HG03565 (cell line): ENCODE measurements around the gene H19.

ENCODE experiments used
- ATAC-seq: cut with Tn5 transposase; IDR thresholded peaks from one replicate; pipeline ENCODE4 v1.9.1; 2021; ENCODE audit warnings: mild to moderate bottlenecking, moderate library complexity; ENCODE audit not compliant: unreplicated experiment

The H19 gene

GRCh38 chr11:1983601-1983961 is 14.1 kb downstream of the H19 start:
- ATAC-seq, result no peak

- ATAC-seq, result no peak
These were observed 14.6 kb downstream of the H19 start for GRCh38 chr11:1982873-1983600.

GRCh38 chr11:1979607-1980006 is 18.0 kb downstream of the H19 start:
- no peak for ATAC-seq

- ATAC-seq, result no peak
These were observed 18.7 kb downstream of the H19 start for GRCh38 chr11:1978720-1979473.

GRCh38 chr11:1975185-1975584 is 22.5 kb downstream of the H19 start:
- no peak for ATAC-seq

- ATAC-seq, result no peak
These were observed 26.7 kb downstream of the H19 start for GRCh38 chr11:1970956-1971355.

- no peak for ATAC-seq
These were observed 27.9 kb downstream of the H19 start for GRCh38 chr11:1969776-1970175.

GRCh38 chr11:1969035-1969434 is 28.6 kb downstream of the H19 start:
- no peak for ATAC-seq

- no peak for ATAC-seq
These were observed 29.1 kb downstream of the H19 start for GRCh38 chr11:1968454-1969002.

GRCh38 chr11:1967641-1968225 is 29.9 kb downstream of the H19 start:
- ATAC-seq, result no peak

- no peak for ATAC-seq
These were observed 31.1 kb downstream of the H19 start for GRCh38 chr11:1966531-1966930.

GRCh38 chr11:1964955-1965354 is 32.7 kb downstream of the H19 start:
- ATAC-seq, result no peak

GRCh38 chr11:1964348-1964747 is 33.3 kb downstream of the H19 start:
- ATAC-seq, result no peak

GRCh38 chr11:1963864-1964263 is 33.8 kb downstream of the H19 start:
- no peak for ATAC-seq

GRCh38 chr11:1959786-1960185 is 37.9 kb downstream of the H19 start:
- no peak for ATAC-seq

- ATAC-seq, result no peak
These were observed 39.3 kb downstream of the H19 start for GRCh38 chr11:1958367-1958766.

- no peak for ATAC-seq
These were observed 44.0 kb downstream of the H19 start for GRCh38 chr11:1953489-1954266.

GRCh38 chr11:1952806-1953482 is 44.7 kb downstream of the H19 start:
- no peak for ATAC-seq

GRCh38 chr11:1949922-1950321 is 47.7 kb downstream of the H19 start:
- no peak for ATAC-seq

- no peak for ATAC-seq
These were observed 48.3 kb downstream of the H19 start for GRCh38 chr11:1949302-1949701.

GRCh38 chr11:1948389-1948788 is 49.3 kb downstream of the H19 start:
- ATAC-seq, result no peak
